Caco-2 (cell line): ENCODE results near the gene CFAP45. TPM values are rescaled to one million over a fixed set of nuclear protein-coding genes. Genes with fewer than 3 reads are reported as not detected.

Source experiments
- BruUV-seq: library from RNA; stranded (reverse); fragments of 400-500 nt; replicated peaks from 2 replicates; lab custom pipeline; 2021; lab: Mats Ljungman, UMichigan
- CTCF ChIA-PET: fragments of 300-600 bp; sonication (Branson Sonifier 250); formaldehyde crosslinking; loops from one replicate; lab custom pipeline; 2022; ENCODE audit warnings: antibody characterized with exemption; lab: Charles Lee
- POLR2A ChIA-PET: fragments of 300-600 bp; sonication (Branson Sonifier 250); formaldehyde crosslinking; loops from one replicate; lab custom pipeline; 2022; ENCODE audit warnings: antibody characterized with exemption; lab: Charles Lee
- DNase-seq, 2 experiments: peaks; one replicate each; pipeline versions ENCODE4 v3.0.0 to v3.0.0-alpha.2; 2020 to 2022
- H3K27me3 ChIP-seq: replicated peaks from 2 replicates; pipeline ENCODE4 v1.6.0; 2011; ENCODE audit warnings: low read length; ENCODE audit not compliant: control insufficient read depth, insufficient read depth
- H3K36me3 ChIP-seq: 2 replicates; pipeline ENCODE4 v1.5.1; 2011; ENCODE audit warnings: low read length; ENCODE audit not compliant: control insufficient read depth, insufficient read depth
- H3K4me1 ChIP-seq: fragments of 250-450 bp; sonication (Bioruptor Pico); 2 replicates; pipeline ENCODE4 v1.5.1; 2020; ENCODE audit warnings: mild to moderate bottlenecking
- H3K4me3 ChIP-seq: 2 replicates; pipeline ENCODE4 v1.5.1; 2011; ENCODE audit warnings: low read depth, mild to moderate bottlenecking, control low read depth, low read length
- H3K9me3 ChIP-seq: fragments of 250-450 bp; sonication (Bioruptor Pico); 2 replicates; pipeline ENCODE4 v1.5.1; 2020; ENCODE audit warnings: mild to moderate bottlenecking, moderate library complexity
- H3K27ac Mint-ChIP-seq: one replicate; pipeline ENCODE4 v1.8.0; 2022; ENCODE audit warnings: mixed read lengths; ENCODE audit not compliant: unreplicated experiment
- H3K27me3 Mint-ChIP-seq: one replicate; pipeline ENCODE4 v1.8.0; 2022; ENCODE audit warnings: mixed read lengths; ENCODE audit not compliant: insufficient read depth, unreplicated experiment
- H3K36me3 Mint-ChIP-seq: one replicate; pipeline ENCODE4 v1.8.0; 2022; ENCODE audit warnings: mild to moderate bottlenecking, mixed read lengths; ENCODE audit not compliant: insufficient read depth, unreplicated experiment
- H3K4me1 Mint-ChIP-seq: one replicate; pipeline ENCODE4 v1.8.0; 2022; ENCODE audit warnings: low read depth, mixed read lengths; ENCODE audit not compliant: unreplicated experiment
- H3K4me3 Mint-ChIP-seq: one replicate; pipeline ENCODE4 v1.8.0; 2022; ENCODE audit warnings: mild to moderate bottlenecking, moderate library complexity, mixed read lengths; ENCODE audit not compliant: unreplicated experiment
- H3K9me3 Mint-ChIP-seq: one replicate; pipeline ENCODE4 v1.8.0; 2022; ENCODE audit warnings: mixed read lengths; ENCODE audit not compliant: unreplicated experiment
- CTCF ChIP-seq, 2 experiments: fragments of 200-600 bp in 1 of 2; IDR thresholded peaks; 1 replicate in 1 of 2; 2 replicates in 1 of 2; pipeline versions ENCODE4 v1.5.1 to v1.8.0; 2011 to 2022; ENCODE audit warnings: antibody characterized with exemption in 1 of 2, control low read depth in 1 of 2, inconsistent platforms in 1 of 2, low read depth in 1 of 2, low read length in 1 of 2, mild to moderate bottlenecking in 1 of 2, moderate library complexity in 1 of 2; ENCODE audit not compliant: insufficient read depth in 1 of 2, severe bottlenecking in 1 of 2, unreplicated experiment in 1 of 2
- intact Hi-C: fragments of 100-400 bp; cut with micrococcal nuclease; formaldehyde crosslinking; loops from one replicate; pipeline ENCODE4 v1.10.0; 2022; ENCODE audit not compliant: unreplicated experiment
- total RNA-seq: library from RNA; stranded (reverse); gene quantifications from 2 replicates; pipeline ENCODE4 v1.2.3, GENCODE V29; 2022

The CFAP45 gene
- total RNA-seq, 1 experiment from 2014 or later: 1.1 TPM

- Mint-ChIP-seq H3K4me3 (no peak overlapping the region), H3K4me1 (no peaks in the 10 kb centered on the region), H3K27ac (no peak overlapping the region), H3K27me3 (no peaks in the 10 kb centered on the region), H3K9me3 (no peaks in the 10 kb centered on the region), H3K36me3 (no peaks in the 10 kb centered on the region)
- Histone ChIP-seq H3K9me3 (no peaks in the 10 kb centered on the region), H3K27me3 (no peaks in the 10 kb centered on the region; the same call in 1 of the 2 replicates), H3K36me3 (no peaks in the 10 kb centered on the region), H3K4me1 (no peaks in the 10 kb centered on the region), H3K4me3 (no peak overlapping the region)
- intact Hi-C loops: no loop called here
- BruUV-seq: no TSS peak
- no peak for TF ChIP-seq CTCF (IDR thresholded peaks at IDR 0.05; ENCODE audit: insufficient read depth in 1 of 2, low read depth in 1 of 2, low read length in 1 of 2, severe bottlenecking in 1 of 2, unreplicated experiment in 1 of 2)
- POLR2A ChIA-PET: no interaction called here
- CTCF ChIA-PET: no interaction called here
- no peak for DNase-seq
Measured at GRCh38 chr1:159861218-159861617, 38.7 kb downstream of the CFAP45 start.

GRCh38 chr1:159860456-159860855 is 39.5 kb downstream of the CFAP45 start:
- no peak for TF ChIP-seq CTCF (IDR thresholded peaks at IDR 0.05; ENCODE audit: insufficient read depth in 1 of 2, low read depth in 1 of 2, low read length in 1 of 2, severe bottlenecking in 1 of 2, unreplicated experiment in 1 of 2)
- Histone ChIP-seq H3K4me3 (no peak overlapping the region), H3K27me3 (no peaks in the 10 kb centered on the region; the same call in 1 of the 2 replicates), H3K36me3 (no peaks in the 10 kb centered on the region), H3K4me1 (no peaks in the 10 kb centered on the region), H3K9me3 (no peaks in the 10 kb centered on the region)
- peaks cover under 1% of the 10 kb centered on the region for H3K27me3 Mint-ChIP-seq
- H3K36me3 Mint-ChIP-seq: no peaks in the 10 kb centered on the region
- DNase-seq: no peak
- ChIA-PET POLR2A (no interaction called here), CTCF (no interaction called here)
- H3K4me3 Mint-ChIP-seq: no peak overlapping the region
- no TSS peak for BruUV-seq
- intact Hi-C loops: no loop called here
- no peak overlapping the region for H3K27ac Mint-ChIP-seq
- no peaks in the 10 kb centered on the region for H3K4me1 Mint-ChIP-seq
- H3K9me3 Mint-ChIP-seq: no peaks in the 10 kb centered on the region

- Histone ChIP-seq H3K4me1 (no peaks in the 10 kb centered on the region), H3K27me3 (no peaks in the 10 kb centered on the region; the same call in none of the 2 replicates), H3K9me3 (no peaks in the 10 kb centered on the region), H3K4me3 (no peak overlapping the region), H3K36me3 (no peaks in the 10 kb centered on the region)
- no peaks in the 10 kb centered on the region for H3K9me3 Mint-ChIP-seq
- no TSS peak for BruUV-seq
- CTCF ChIA-PET: no interaction called here
- H3K27ac Mint-ChIP-seq: no peak overlapping the region
- TF ChIP-seq CTCF (IDR thresholded peaks at IDR 0.05; ENCODE audit: insufficient read depth in 1 of 2, low read depth in 1 of 2, low read length in 1 of 2, severe bottlenecking in 1 of 2, unreplicated experiment in 1 of 2): no peak
- intact Hi-C loops: no loop called here
- POLR2A ChIA-PET: no interaction called here
- no peaks in the 10 kb centered on the region for H3K4me1 Mint-ChIP-seq
- H3K4me3 Mint-ChIP-seq: no peak overlapping the region
- H3K27me3 Mint-ChIP-seq: peaks cover 5% of the 10 kb centered on the region
- no peaks in the 10 kb centered on the region for H3K36me3 Mint-ChIP-seq
- no peak for DNase-seq
Measured at GRCh38 chr1:159859767-159860322, 40.1 kb downstream of the CFAP45 start.
